Adrenal gland (tissue), 5 donors: ENCODE measurements around the gene CASTOR1.

ENCODE experiments used
- POLR2A ChIP-seq, 2 donors: fragments of 450-650 bp; IDR thresholded peaks; one replicate each; pipeline ENCODE4 v1.6.1; 2017; ENCODE audit warnings: antibody characterized with exemption in 2 of 2, mild to moderate bottlenecking in 2 of 2, moderate library complexity in 1 of 2
- TF ChIP-seq, protein P1 (sequence below), 6 experiments: fragments of 450-650 bp in 4 of 6; fragments of 200-600 bp in 2 of 6; sonication (generic) in 1 of 6; IDR thresholded peaks; 1 replicate in 5 of 6; 2 replicates in 1 of 6; pipeline versions ENCODE4 v1.5.1 to v1.8.0; 2016 to 2021; ENCODE audit warnings: antibody characterized with exemption in 6 of 6, mild to moderate bottlenecking in 2 of 6, moderate library complexity in 1 of 6
- donor health status: DM: no; HTN: no; CAD: no.

DNA sequence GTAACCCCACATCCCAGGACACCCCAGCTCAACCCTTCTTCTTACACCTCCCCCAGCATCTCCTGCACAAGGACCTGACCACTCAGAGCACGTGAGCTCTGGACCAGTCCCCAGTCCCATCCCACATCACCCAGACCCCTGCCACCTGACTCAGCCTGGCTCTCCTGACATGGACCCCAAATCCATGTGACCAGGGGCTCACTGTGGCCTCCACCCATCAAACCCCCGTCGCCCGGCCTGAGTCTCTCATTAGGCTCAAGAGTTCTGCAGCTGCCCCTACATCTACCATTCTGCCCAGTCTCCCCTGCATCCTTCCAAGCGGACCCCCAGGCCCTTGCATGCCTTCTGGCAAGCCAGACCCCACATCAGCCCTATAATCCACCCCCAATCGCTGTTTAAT is 40.8 kb downstream of the CASTOR1 start:
- TF ChIP-seq, protein P1, sequence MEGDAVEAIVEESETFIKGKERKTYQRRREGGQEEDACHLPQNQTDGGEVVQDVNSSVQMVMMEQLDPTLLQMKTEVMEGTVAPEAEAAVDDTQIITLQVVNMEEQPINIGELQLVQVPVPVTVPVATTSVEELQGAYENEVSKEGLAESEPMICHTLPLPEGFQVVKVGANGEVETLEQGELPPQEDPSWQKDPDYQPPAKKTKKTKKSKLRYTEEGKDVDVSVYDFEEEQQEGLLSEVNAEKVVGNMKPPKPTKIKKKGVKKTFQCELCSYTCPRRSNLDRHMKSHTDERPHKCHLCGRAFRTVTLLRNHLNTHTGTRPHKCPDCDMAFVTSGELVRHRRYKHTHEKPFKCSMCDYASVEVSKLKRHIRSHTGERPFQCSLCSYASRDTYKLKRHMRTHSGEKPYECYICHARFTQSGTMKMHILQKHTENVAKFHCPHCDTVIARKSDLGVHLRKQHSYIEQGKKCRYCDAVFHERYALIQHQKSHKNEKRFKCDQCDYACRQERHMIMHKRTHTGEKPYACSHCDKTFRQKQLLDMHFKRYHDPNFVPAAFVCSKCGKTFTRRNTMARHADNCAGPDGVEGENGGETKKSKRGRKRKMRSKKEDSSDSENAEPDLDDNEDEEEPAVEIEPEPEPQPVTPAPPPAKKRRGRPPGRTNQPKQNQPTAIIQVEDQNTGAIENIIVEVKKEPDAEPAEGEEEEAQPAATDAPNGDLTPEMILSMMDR (IDR thresholded peaks at IDR 0.05) = no peak
- no peak for TF ChIP-seq POLR2A (IDR thresholded peaks at IDR 0.05)
